Measurements from ENCODE around the gene SLC51B.
"Not testable (repeated sequence)": the region's sequence is repeated elsewhere in the genome, so short reads cannot be mapped to it uniquely, and the experiment has no call there.

SLC51B gene

DNA sequence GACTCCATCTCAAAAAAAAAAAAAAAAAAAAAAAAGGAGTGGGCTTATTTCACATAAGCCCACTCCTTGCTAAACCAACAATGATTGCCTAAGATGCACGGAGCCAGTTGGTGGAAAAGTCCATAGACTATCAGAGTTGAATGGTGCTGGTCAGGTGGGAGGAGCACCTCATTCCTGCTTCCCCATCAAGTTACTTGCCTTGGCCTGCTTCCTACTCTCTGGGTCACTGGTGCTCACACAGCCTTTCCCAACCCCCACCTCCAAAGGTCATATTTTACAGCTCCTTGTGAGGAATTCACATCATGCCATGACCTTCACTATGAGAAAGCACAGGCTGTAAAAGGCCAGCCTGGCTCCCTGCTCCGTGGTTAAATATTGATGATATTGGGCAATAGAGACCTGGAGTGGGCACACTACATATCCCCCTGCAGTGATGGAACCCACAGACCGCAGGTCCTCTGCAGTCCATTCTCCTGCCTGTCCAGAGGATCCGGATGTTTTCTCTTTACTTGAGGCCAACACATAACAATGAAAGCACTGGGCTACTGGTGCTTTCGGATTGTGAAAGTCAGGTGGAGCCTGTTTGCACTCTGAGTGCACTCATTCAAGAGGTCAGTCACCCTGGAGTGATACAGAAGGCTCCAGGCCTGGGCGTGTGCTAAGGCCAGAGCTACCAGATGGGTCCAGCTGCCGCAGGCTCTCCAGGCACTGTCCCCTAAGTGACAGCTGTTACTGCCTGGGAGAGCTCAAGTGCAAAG is at the start of gene SLC51B:
Gene SLC51B, plus strand, starts transcription at position 664 of the 758 bp plus-strand sequence. CDS start 4,618 bp downstream, outside the sequence.
- no peak for DNase-seq

DNA sequence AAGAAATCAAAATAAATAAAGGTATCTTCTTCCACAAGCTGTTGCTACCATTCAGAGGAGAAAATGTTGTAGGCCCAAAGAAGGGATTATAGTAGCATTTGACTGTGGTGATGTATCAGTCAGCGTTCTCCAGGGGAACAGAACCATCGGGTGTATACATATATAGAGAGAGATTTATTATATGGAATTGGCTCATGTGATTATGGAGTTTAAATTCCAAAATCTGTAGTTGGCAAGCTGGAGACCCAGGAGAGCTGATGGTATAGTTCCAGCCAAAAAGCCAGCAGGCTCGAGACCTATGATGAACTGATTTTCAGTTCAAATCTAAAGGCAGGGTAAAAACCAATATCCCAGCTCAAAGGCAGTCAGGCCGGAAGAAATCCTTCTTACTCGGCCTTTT is 48.1 kb upstream of the SLC51B start:
- no peak for DNase-seq

DNA sequence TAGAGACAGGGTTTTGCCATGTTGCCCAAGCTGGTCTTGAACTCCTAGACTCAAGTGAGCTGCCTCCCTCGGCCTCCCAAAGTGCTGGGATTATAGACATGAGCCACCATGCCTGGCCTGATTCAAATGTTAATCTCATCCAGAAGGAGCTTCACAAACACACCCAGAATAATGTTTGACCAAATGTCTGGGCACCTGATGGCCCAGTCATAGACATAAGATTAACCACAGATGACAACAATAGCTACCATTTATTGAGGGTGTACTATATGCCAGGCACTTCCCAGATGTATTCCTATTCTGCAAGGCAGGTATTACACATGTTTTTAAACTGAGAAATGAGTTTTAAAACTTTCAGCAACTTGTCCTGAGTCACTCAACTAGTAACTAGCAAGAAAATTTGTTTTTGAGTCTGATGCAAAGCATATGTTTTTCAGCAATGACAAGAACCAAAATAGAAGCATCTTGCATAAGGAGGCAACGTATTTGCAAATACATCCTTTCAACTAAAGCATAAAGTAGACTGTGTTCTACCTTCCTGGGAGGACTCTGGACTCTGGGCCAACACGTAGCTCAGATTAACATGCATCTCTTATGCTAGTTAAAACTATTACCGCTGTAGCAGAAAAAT is 47.3 kb upstream of the SLC51B start:
- DNase-seq = no peak

DNA sequence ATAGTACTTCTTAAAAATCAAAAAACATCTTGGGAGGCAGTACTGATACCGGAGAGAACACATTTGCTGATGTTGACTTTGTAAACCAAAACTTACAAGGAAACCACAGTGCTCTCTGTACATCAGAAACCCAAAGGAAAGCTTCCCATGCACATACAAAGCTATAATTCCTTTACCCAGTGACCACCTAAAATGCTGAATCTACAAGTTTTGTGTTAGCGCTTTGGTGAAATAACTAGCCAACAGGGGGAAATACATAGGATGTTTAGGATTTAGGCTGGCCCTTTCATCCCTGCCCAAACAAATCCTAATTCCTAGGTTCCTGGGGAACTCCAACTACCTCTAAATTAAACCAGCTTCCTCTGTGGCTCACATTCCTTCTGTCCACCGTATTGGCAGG is 40.2 kb upstream of the SLC51B start:
- DNase-seq = no peak

DNA sequence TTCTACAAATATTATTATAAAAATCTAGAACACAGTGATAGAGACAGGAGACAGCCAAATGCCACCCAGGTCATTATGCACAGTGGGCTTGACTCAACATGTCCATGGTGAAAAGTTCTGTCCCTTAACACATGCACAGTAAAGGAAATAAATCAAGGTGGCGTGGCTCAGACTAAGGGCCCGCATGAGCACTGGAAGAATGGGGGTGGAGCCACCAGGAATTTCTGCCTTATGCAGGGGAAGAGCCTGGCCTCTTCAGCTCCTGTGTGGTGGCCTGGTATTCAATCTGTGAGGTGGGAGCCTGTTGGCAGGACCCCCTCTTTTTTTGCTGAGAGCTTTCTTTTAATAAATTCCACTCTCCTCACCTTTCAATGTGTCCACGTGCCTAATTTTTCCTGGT is 38.3 kb upstream of the SLC51B start:
- no peak for DNase-seq

DNA sequence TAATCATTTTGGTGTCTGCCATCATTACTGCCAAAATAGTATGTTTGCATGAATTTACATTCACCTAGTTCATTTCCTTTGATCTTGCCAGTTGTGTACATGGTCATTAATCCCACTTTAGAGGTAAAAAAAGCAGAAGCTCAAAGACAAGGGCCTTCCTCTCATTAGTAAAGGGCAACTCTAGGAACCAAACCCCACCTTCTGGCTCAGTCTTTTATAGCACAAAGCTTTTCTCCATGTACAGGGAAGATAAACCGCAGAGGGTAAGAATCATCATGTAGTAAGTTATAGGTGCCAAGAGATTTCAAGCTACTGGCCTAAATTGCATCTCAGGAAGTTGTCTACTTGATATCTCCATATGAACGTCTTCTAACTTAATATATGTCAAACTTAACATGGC is 36.2 kb upstream of the SLC51B start:
- no peak for DNase-seq

DNA sequence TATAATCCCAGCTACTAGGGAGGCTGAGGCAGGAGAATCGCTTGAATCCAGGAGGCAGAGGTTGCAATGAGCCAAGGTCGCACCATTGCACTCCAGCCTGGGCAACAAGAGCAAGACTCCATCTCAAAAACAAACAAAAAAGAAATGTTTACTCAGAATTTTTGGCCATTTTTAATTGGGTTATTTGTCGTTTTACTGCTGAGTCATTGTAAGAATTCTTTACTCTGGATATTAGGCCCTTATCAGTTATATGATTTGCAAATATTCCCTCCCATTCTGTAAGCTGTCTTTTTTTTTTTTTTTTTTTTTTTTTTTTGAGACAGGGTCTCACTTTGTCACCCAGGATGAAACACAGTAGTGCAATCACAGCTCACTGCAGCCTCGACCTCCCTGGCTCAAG is 34.0 kb upstream of the SLC51B start:
- DNase-seq = not testable (repeated sequence)

DNA sequence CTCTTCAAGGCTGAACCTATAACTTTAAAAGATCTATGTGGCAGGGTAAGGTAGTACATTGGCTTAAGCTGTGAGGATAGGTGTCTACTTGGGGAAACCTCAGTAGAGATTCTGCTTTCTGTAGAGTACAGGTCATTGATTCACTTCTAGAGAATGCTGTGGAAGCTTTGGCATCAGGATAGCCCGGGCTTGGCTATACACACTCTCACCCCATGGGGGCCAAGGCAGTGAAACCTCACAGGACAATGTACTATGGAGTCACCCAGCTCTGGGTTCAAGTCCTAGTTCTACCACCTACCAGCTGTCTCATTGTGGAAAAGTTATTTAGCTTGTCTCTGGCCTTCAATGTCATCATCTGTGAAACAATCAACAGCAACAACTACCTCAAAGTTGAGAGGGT is 24.8 kb upstream of the SLC51B start:
- DNase-seq = no peak

DNA sequence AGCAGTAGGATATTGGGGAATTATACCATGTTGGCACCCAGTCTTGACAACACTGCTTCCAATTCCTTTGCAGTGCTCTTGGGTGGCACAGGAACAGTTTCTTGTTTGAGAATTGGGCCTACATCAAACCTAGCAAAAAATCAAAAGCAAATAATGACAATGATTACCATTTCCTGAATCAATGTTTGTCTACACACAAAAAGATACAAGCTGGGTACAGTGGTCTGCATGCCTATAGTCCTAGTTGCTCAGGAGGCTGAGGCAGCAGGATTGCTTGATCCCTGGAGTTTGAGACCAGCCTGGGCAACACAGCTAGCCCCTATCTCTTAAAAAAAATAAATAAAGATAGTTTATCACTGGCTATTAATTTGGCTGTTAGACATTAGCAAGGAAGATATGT is 23.7 kb upstream of the SLC51B start:
- no peak for DNase-seq

DNA sequence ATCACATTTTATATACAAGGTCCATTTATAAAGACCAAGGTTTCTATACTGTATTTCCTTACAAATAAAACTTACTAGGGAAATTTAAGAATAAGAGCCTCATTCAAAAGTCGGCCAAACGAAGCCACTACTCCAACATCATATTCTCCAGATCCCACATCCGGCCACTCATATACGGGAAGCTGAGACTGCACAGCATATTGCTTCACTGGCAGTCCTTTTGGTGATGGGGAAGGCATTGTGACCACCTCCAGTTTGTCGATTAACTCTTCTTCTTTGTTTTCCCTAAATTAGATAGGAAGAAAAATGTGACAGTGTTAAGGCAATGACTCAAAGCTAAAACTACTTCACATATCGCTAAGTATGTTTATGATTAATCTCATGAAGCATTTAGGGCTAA is 18.4 kb upstream of the SLC51B start:
- DNase-seq = no peak

DNA sequence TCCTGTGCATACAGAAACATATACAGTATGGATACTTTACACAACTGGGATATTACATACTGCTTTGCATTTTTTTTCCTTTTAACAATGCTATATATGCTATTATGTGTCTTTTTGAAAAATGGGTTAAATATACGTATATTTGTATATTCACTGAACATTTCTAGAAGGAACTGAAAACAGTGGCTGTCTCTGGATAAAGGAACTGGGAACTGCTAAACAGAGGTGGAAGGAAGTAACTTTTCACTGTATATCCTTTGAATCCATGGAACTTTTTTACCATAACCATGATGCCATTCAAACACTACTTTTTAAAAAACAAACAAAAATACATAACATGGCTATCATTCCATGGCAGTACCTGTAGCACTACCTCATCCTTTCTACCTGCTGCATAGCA is 17.6 kb upstream of the SLC51B start:
- no peak for DNase-seq

DNA sequence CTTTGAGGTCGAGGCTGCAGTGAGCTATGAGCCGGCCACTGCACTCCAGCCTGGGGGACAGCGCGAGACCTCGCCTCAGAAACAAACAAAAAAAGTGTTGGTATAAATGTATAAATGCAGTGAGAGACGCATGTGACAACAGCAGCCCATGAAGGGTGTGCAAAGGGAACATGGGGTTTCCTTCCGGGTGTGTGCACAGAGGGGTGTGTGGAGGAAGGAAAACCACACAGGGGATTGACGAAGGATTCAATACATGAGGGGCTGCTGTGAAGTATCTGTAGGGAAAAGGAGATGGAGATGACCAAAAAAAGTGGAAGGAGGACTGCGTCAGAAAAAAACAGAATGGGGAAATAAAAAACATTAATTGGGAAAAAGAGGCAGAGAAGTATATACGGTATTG is 16.8 kb upstream of the SLC51B start:
- no peak for DNase-seq

DNA sequence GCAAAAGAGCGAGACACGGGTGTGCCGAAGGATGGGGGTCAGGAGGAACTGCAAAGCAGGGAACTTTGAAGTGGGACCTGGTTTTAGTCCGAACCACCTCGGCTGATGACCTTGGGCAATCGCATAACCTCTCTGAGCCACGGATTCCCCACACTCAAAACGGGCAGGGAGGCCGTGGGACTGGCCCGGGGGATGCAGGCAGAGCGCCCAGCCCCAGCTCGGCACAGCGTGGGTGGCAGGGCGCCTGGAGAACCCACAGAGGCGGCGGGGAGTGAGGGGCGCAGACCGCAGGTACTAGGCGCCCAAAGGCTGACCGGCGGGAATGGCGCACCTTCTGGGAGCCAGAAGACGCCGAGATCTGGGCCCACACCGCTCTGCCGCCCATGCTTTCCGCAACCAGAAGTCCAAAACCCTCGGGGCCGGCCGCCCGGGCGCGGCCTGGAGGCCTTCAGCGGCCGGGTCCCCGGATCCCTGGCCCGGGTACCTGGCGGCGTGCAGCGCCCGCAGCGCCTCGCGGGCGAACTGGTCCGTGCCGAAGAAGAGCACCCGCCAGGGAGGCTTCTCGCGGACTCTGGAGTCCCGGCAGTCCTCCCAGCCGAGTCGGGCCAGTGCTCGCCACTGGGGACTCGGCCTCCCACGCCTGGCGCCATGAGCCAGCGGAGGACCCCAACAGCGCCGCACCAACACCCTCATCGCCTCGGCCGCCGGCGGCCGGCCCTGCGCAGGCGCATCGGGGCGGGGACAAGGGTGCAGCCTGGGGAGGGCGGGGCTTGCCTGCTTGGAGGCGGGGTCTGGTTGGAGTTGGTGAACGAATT is 16.1 kb upstream of the SLC51B start, which contains the start of gene MTFMT:
Gene MTFMT, minus strand, starts transcription at position 719 of the 815 bp plus-strand sequence. Its CDS starts 26 bp downstream, at position 693.
- peak; percentile 45 for DNase-seq

DNA sequence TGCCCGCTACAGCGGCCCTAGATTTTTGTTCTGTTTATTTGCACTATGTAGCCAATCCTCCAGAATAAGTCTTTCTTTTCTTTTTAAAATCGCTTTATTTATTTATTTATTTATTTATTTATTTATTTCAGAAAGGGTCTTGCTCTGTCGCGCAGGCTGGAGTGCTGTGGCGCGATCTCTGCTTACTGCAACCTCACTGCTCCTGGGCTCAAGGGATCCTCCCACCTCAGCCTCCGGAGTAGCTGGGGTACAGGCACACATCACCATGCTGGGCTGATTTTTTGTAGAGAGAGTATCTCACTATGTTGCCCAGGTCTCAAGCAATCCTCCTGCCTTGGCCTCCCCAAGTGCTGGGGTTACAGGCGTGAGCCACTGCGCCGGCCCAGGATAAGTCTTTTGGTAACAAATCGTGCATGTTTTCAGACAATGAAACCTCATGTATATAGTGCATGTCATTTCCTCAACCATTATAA is 15.4 kb upstream of the SLC51B start:
- DNase-seq = no peak

DNA sequence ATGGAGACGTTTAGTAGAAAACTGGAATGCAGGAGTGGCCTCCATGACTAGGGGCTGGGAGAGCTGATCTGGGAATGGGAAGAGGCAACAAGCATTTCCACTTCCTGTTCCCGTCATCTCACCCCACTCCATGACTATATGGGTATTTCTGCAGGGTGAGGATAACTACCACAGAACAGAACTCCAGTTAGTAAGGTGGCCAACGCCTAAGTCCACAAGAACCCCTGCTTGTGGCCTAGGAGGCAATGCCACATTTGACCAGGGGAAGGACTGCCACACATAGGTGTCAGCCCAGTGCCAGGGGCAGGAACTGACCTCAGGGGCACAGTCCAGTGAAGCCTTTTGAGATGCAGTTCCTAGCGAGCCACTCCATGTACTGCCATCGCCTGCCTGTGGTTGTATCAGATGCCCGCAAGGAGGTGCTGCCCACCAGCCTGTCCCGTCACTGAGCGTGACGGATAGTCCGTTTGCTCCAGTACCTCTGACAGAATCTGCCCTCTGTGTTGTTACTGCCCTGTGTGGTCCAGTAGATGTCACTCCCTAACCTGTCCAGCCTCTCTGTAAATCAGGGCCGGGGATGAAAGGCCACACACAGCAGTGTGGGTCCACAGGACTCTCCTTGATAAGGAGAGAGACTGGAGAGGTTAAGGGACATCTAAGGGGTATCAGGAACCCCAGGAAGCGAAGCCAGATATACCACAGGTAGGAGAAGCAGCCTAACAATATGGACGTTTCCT is 12.2 kb upstream of the SLC51B start:
- DNase-seq = no peak

DNA sequence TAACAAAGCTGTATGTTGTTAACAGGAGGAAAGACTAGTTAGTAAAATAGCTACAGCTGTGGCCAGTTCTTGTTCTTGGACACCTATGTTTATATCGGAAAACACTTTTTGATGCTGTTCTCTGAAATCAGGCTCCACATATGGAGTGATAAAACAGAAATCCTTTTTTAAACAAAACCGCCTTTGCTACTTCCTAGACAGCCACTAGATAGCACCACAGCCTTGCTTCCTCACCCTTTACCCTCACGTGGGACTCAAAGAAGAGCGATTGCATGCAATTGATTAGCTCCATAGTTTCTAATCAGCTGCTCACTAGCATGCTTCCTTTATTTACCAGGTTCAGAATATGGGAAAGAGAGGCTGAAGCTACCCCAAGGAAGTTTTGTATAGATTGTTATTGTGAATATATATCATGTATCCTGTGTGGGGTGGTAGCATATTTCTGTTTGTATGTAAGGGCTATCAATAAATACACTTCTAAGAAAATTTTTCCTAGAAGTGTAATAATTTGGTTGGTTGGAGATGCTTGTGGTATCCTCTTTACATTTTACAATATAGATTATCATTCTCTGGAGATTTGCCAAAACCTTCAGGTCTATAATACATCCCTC is 11.4 kb upstream of the SLC51B start:
- no peak for DNase-seq

DNA sequence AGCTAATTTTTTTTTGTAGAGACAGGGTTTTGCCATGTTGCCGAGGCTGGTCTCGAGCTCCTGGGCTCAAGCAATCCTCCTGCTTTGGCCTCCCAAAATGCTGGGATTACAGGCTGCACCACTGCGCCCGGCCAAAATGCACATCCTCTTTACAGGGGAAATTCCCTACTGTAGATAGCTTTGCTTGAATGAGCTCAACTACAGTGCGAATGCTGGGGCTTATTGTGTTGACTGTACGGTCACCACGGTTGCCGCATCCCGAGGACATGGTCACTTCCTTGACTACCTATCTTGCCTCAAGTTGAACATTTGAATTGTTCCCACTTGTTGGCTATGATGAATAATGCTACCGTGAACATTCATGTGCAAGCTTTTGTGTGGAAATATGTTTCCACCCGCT is 10.5 kb upstream of the SLC51B start:
- no peak for DNase-seq

DNA sequence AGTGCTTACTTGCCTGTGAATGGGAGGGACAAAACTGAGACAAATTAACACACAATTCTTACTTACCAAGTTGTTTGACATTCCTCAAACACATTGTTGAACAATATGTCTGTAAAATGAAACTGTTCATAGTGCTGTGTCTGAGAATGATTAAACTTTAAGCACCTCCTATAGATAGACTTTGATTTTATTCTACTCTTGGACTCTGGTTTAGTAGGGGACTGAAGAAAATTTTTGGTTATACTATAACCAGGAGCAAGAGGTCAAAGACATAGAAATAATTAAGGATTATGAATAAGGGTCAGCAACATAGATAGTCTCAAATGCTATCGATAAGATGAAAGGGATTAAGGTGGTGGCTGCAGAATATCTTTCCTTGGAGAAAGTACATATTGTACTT is 7.9 kb upstream of the SLC51B start:
- DNase-seq = no peak

DNA sequence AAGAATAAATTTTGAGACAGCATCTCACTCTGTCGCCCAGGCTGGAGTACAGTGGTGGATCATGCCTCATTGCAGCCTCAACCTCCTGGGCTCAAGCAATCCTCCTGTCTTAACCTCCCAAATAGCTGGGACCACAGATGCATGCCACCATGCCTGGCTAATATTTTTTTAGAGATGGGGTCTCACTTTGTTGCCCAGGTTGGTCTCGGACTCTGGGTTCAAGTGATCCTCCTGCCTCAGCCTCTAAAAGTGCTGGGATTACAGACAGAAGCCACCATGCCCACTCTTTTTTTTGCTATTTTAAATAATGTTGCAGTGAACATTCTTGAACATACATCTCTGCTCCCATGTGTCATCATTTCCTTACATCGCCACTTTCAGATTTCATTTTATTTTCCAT is 6.8 kb upstream of the SLC51B start:
- no peak for DNase-seq

DNA sequence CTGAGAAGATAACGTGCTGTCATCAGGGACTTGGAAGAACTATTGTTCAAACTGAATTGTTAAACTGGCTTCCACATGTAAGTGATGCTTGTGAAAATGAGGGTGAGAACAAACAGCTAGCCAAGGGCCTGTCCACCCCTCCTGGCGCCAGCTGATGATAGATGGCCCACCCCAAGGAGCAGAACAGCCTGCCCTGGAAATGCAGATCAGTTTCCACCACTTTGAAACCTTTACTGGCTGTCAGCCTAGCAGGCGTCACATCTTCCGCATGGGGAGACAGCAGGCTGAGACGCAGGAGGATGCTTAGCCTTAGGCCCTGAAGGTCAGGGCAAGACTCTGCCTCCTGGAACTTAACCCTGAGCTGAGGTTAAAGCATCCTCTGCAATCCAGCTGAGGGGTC is 6.4 kb upstream of the SLC51B start:
- no peak for DNase-seq

DNA sequence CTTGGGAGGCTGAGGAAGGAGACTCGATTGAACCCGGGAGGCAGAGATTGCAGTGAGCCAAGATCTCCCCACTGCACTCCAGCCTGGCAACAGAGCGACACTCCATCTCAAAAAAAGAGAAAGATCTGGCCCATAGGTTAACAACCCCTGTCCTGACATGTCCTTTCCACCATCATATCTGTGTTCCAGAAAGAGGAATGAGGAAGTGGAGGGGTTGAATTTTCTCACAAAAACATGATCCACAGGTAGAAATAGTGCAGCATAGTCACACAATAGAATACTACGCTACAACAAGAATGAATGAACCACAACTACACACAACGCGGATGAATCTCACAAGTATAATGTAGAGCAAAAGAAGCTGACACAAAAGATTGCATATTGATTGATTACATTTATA is 4.7 kb upstream of the SLC51B start:
- no peak for DNase-seq

DNA sequence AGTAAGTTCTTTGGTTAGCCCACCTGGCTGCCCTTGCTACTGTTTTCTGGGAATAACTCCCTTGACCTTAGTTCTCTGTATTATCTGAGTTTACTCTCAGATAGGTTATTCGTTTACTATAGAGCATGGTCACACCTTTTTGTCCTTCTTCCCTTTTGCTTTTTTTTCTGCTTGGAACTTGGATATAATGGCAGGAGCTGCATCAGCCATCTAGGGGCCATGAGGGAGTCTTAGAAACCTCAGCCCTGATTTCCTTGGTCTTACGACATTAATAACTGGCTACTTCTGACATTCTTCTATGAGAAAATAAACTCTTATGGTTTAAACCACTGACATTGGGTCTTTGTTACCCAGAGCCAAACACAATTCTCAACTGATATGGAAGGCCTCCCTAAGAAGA is 3.4 kb upstream of the SLC51B start:
- no peak for DNase-seq

Data from NCI-H1048 (cell line).